ENCODE data around the gene VPS13C. TPM values are rescaled to one million over a fixed set of nuclear protein-coding genes. Genes with fewer than 3 reads are reported as not detected.
A peak's percentile ranks its signal among the peaks of the same experiment; 100 is the strongest.

The VPS13C gene
- total and polyA plus RNA-seq, 2 donors (not counting 3 experiments of a cell fraction or from before 2014, with no cell fraction given): 10.8 to 60.3 TPM

DNA sequence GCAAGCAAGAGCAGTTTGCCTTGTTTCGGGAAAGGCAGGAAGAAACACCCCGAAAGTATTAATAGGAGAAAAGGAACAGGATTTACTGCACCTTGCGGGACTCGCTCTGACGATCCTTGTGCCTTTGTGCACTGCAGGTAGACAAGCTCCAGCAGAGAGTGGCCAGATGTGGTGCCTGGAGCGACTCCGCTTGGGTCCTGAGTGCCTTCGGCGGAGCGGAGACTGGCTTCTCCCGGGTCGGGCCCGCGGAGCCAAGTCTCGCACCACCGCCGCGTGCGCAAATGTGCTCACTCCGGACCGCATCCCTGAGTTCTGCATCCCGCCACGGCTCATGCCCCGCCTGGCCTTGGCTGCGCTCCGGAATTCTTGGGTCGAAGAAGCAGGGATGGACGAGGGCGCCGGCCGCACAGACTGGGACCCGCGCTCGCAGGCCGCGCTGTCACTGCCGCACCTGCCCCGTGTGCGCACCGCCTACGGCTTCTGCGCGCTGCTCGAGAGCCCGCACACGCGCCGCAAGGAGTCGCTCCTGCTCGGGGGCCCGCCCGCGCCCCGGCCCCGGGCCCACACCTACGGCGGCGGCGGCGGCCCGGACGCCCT lies 7.3 kb upstream of the VPS13C start:
- TF ChIP-seq JUN (IDR thresholded peaks at IDR 0.05; ENCODE audit: borderline replicate concordance, insufficient read depth, insufficient read length, low read depth) (no peak), POLR2A (IDR thresholded peaks at IDR 0.05; ENCODE audit: low read depth, low read length) (no peak), FOS (IDR thresholded peaks at IDR 0.05; ENCODE audit: borderline replicate concordance, insufficient read depth, low read length) (no peak), POLR2AphosphoS5 (IDR thresholded peaks at IDR 0.05; ENCODE audit: insufficient read depth, low read depth, low read length) (no peak), GATA2 (IDR thresholded peaks at IDR 0.05; ENCODE audit: insufficient read depth, insufficient read length, low read depth, low read length) (no peak), MYC (IDR thresholded peaks at IDR 0.05; ENCODE audit: low read depth, low read length) (no peak), EZH2 (IDR thresholded peaks at IDR 0.05; ENCODE audit: borderline replicate concordance, low read depth, low read length, severe bottlenecking) (no peak), CTCF (IDR thresholded peaks at IDR 0.05; ENCODE audit: extremely low read depth in 1 of 2, insufficient read depth in 1 of 2, low read depth in 1 of 2, low read length in 2 of 2) (no peak)
- TF ChIP-seq, protein P1, sequence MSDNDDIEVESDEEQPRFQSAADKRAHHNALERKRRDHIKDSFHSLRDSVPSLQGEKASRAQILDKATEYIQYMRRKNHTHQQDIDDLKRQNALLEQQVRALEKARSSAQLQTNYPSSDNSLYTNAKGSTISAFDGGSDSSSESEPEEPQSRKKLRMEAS (IDR thresholded peaks at IDR 0.05; ENCODE audit: insufficient read depth, insufficient read length): no peak
- no peaks in the 10 kb centered on the region for H3K79me2 ChIP-seq (ENCODE audit: control insufficient read depth, insufficient read depth, low read length)
- no peaks in the 10 kb centered on the region for H3K9me1 ChIP-seq (replicated peaks; ENCODE audit: control insufficient read depth, extremely low read depth, insufficient read depth, low read length)
- BruUV-seq (replicated peaks): no TSS peak
- POLR2A ChIA-PET: no interaction called here
- no peaks in the 10 kb centered on the region for H3K27me3 ChIP-seq (ENCODE audit: control insufficient read depth in 2 of 2, insufficient read depth in 2 of 2, low read length in 2 of 2)
- H3K27ac ChIP-seq (ENCODE audit: insufficient read depth, low read depth, low read length): no peak overlapping the region
- peak; percentile 47 for DNase-seq (ENCODE audit: low read depth, low spot score)
- H3K4me3 ChIP-seq (replicated peaks in 1 of 3; ENCODE audit: insufficient read depth in 1 of 3, low read depth in 1 of 3, low read length in 3 of 3): peak overlapping the region; percentile 37 to 44 (median 38)
- H2AFZ ChIP-seq (ENCODE audit: low read depth, low read length): peak overlapping the region; percentile 94
- peak overlapping the region; percentile 67 for H3K4me2 ChIP-seq (ENCODE audit: insufficient read depth, low read length)
- CTCF ChIA-PET: interaction anchor here (0.8 to 3.2 kb wide), 13 partner anchors 16 to 842 kb away, joined by 3 to 25 read pairs (median 3); partner anchors contain the start of gene C2CD4B
- FAIRE-seq: no peak
- H3K9ac ChIP-seq (replicated peaks; ENCODE audit: extremely low read depth, insufficient read depth, low read length): no peak overlapping the region
- no peaks in the 10 kb centered on the region for H4K20me1 ChIP-seq (replicated peaks; ENCODE audit: control insufficient read depth, extremely low read depth, insufficient read depth, low read length)
- intact Hi-C loops (cut with micrococcal nuclease) (loop anchor here (1.0 kb wide), 3 partner anchors 7 to 57 kb away; partner anchors contain the start of gene VPS13C), dilution Hi-C loops (cut with MboI; ENCODE audit: extremely low pct_ligation_motif_present, low sequenced_read_pairs) (no loop called here)
- no peaks in the 10 kb centered on the region for H3K36me3 ChIP-seq (ENCODE audit: control insufficient read depth in 2 of 2, extremely low read depth in 1 of 2, insufficient read depth in 2 of 2, low read length in 2 of 2)
- no peaks in the 10 kb centered on the region for H3K9me3 ChIP-seq (replicated peaks; ENCODE audit: control insufficient read depth, insufficient read depth, low read length)
- H3K4me1 ChIP-seq (ENCODE audit: control insufficient read depth, extremely low read depth, insufficient read depth, low read length): peaks cover 31% of the 10 kb centered on the region

Measured in endothelial cell of umbilical vein (primary cell).